ENCODE results near the gene PROKR1.

The PROKR1 gene

GRCh38 chr2:68698567-68699377 lies 55.4 kb downstream of the PROKR1 start:
- H3K4me3 ChIP-seq (ENCODE audit: low read depth, low read length) = no peak overlapping the region
- DNase-seq (ENCODE audit: low read depth) = no peak
- no peak for TF ChIP-seq CTCF (conservative IDR thresholded peaks at IDR 0.05; ENCODE audit: low read depth, low read length)

- no peak overlapping the region for H3K4me3 ChIP-seq (ENCODE audit: low read depth, low read length)
- no peak for TF ChIP-seq CTCF (conservative IDR thresholded peaks at IDR 0.05; ENCODE audit: low read depth, low read length)
- no peak for DNase-seq (ENCODE audit: low read depth)
Observed at GRCh38 chr2:68700560-68700959, 57.2 kb downstream of the PROKR1 start.

- no peak overlapping the region for H3K4me3 ChIP-seq (ENCODE audit: low read depth, low read length)
- no peak for DNase-seq (ENCODE audit: low read depth)
- TF ChIP-seq CTCF (conservative IDR thresholded peaks at IDR 0.05; ENCODE audit: low read depth, low read length) = no peak
Observed at GRCh38 chr2:68706637-68707036, 63.3 kb downstream of the PROKR1 start.

Measured in choroid plexus epithelial cell (primary cell).